ENCODE results near the gene GOSR2.

GOSR2 gene

DNA sequence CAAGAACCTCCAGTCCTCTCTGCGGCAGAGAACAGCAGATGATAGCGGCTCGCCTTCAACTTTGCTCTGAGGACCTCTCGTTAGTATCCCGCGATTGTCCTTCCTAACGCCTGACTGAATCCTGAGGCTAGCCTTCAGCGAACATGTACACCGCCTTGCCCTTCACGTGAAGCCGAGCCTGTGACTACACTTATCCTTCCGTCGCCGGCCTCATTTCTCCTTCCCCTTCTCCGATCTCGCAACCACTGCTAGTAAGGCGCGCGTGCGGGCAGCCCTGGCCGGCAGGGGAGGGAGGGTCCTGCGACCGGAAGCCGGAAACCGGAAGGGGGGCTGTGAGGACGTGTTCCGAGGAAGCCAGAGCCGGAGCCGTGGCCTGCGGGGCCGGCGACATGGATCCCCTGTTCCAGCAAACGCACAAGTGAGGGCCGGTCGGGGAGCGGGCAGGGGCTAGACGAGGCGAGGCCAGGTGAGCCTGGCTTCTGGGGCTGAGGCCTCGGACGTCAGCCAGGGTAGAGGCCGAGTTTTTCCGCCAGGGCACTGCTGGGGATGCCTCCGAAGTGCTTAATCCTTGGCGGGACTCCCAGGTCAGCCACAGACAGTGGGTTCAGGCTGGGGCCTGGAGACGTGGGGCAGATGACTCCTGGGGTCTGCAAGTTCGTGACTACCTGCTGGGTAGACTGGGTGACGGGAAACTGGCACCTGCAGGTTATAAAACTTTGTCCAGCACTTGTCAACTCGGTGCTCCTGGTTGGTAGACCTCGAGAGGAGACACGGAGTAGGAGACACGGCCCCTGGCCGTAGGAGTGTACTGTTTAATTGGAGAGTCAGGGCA is at the start of gene GOSR2:
TSS of gene GOSR2 (plus strand) at position 357 of the 832 bp plus-strand sequence. CDS start at position 390, 33 bp downstream.
- peak; percentile 89 for DNase-seq (ENCODE audit: low spot score)

DNA sequence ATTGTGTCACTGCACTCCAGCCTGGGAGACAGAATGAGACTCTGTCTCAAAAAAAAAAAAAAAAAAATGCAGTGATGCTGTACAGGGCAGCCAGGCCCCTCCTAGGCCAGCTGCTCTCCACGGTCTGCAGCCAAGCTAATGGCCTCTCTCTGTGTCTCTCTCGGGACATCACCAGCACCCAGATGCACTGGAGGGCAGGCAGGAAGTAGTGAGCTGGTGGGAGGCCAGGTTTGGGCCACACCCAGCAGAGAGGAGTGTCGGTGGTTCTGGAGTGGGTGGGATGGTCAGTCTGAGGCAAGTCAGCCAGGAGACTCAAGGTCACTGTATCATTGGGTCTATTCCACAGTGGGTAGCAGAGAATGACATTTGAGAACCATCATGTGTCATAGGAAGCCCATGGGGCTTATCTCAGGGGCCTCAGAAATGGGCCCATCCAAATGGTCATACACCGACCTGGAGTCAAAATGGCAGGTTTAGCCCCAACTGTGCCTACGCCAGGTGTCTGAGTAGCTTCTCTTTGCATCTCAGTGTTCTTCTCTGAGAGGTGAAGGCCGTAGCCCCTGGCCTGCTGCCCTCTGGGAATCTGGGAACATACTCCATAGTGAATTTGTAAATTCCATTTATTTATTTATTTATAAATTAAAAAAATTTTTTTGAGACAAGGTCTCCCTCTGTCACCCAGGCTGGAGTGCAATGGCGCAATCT is 48.9 kb upstream of the GOSR2 start:
- no peak for DNase-seq (ENCODE audit: low spot score)

DNA sequence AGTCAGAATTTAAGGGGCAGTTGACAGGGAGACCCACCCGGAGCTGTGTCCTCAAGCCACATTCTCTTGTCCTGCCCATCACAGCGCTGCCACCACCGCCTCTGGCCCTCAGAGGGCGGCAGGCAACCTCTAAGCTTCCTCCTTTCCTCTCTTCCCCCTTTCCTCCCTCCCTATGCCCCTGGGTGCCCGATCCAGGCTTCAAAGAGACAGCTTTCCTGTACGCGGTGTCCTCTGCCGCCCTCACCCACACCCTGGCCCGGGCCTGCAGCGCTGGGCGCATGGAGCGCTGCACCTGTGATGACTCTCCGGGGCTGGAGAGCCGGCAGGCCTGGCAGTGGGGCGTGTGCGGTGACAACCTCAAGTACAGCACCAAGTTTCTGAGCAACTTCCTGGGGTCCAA is 48.1 kb upstream of the GOSR2 start:
- no peak for DNase-seq (ENCODE audit: low spot score)

DNA sequence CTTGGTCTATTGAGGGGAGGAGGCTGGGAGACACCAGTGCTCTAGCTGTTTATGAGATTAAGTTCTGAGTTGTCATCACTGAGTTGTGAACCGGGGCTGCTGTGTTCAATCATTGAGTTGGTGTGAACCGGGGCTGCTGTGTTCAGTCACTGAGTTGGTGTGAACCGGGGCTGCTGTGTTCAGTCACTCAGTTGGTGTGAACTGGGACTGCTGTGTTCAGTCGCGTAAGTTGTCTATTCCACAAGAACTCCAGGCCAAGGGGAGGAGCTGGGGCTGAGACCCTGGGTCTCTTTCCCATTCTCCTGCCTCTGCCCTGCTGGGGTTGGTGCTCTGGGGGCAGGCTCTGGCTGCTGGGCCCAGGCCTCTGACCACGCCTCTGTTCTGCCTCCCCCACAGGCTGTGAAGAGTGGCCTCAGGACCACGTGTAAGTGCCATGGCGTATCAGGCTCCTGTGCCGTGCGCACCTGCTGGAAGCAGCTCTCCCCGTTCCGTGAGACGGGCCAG is 47.1 kb upstream of the GOSR2 start:
- no peak for DNase-seq (ENCODE audit: low spot score)

DNA sequence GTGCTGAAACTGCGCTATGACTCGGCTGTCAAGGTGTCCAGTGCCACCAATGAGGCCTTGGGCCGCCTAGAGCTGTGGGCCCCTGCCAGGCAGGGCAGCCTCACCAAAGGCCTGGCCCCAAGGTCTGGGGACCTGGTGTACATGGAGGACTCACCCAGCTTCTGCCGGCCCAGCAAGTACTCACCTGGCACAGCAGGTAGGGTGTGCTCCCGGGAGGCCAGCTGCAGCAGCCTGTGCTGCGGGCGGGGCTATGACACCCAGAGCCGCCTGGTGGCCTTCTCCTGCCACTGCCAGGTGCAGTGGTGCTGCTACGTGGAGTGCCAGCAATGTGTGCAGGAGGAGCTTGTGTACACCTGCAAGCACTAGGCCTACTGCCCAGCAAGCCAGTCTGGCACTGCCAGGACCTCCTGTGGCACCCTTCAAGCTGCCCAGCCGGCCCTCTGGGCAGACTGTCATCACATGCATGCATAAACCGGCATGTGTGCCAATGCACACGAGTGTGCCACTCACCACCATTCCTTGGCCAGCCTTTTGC is 46.5 kb upstream of the GOSR2 start:
- DNase-seq (ENCODE audit: low spot score), result no peak

DNA sequence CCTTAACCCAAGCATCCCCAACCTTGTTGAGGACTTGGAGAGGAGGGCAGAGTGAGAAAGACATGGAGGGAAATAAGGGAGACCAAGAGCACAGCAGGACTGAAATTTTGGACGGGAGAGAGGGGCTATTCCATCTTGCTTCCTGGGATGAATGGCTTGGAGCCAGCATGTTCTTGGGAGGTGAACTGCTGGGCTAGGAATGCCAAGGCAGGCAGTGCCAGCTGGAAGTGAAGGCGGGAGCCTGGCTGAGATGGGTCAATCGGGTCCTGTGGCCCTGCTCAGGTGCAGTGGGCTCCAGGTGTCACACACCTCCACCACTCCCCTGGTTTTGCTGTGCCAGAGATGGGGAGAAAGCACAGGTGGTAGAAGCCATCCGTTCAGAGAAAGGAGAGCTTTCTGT is 46.0 kb upstream of the GOSR2 start:
- no peak for DNase-seq (ENCODE audit: low spot score)

DNA sequence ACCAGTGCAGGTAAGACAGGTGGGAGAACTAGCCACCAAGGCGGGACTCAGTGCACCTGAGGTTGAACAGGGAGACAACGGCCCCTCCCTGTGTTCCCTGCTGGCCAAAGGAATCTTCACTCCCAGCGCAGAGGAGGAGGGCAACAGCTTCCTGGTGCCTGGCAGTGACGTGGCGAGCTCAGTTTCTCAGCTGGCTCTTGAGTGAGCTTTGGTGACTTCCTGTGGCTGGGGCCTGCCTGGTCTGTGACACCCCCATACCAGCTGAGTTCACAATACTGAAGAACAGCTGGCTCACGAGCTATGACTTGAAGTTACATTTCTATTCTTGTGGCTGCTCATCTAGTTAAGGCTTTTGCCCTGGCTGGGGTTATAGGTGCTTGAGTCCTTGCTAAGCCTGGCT is 45.5 kb upstream of the GOSR2 start:
- no peak for DNase-seq (ENCODE audit: low spot score)

DNA sequence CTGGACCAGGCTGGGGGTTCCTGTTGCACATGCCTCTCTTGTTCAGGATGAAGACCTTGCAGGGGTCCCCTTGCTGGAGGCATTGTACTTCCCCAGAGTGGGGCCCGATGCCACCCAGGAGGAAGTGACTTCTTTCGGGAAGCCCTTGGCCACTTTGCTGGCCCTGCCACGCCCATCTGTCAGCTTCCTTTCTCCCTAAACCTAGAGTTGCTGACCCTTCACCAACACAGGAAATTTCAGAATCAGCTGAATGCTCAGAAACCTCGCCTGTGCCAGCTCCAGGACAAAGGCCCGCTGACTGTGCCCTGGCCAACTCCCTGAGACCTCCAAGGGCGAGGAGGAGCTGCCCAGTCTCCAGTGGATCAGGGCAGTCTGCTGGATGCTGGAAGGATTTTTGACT is 44.9 kb upstream of the GOSR2 start:
- peak; percentile 2 for DNase-seq (ENCODE audit: low spot score)

DNA sequence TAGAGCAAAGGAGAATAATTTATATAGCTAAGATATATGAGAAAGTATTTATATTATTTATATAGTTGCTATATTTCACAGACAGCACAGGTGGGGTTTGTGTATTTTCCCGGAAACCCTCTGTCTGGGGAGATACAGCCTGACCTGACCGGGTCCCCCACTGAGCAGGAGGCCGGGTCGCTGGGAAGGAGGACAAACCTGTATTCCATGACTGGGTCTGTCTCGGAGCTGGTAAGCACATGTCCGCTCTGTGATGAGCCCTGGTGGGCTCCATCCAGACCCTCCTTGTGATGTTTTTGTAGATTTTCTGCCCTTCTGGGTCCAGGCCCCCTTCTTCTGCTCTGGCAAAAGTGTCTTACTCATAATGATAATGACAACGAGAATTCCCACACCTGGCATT is 43.9 kb upstream of the GOSR2 start:
- no peak for DNase-seq (ENCODE audit: low spot score)

DNA sequence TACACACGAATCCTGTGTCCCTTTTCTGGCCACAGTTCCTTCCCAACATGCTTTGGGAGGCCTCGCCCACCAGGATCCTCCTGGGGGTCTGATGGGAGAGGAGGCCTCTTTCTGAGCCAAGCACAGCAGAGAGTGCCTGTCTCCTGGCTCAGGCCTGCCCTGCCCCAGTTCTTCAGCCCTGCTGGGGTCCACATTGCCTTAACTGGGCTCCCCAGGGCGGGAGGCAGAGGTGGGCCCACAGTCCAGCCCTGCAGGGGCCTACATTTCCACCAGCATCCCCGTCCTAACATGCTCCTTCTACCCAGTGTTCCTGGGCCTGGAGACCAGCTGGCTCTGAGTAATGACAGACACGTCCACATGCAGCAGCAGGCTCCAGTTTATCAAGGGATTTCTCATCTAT is 41.9 kb upstream of the GOSR2 start:
- no peak for DNase-seq (ENCODE audit: low spot score)

DNA sequence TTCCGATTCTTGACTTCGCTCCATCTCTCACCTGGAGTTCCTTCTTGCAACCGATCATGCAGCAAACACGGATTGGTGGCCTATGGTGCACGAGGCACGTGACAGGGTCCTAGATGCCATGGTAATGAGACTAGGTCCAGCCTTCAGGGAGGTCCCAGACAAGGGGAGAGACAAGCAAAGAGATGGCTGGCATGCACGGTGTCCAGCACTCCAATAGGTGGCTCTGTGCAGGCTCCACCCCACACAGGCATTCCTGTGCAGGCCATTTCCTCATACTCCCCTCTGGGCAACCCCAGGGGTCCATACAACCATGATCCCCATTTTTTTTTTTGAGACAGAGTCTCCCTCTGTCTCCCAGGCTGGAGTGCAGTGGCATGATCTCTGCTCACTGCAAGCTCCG is 40.3 kb upstream of the GOSR2 start:
- no peak for DNase-seq (ENCODE audit: low spot score)

DNA sequence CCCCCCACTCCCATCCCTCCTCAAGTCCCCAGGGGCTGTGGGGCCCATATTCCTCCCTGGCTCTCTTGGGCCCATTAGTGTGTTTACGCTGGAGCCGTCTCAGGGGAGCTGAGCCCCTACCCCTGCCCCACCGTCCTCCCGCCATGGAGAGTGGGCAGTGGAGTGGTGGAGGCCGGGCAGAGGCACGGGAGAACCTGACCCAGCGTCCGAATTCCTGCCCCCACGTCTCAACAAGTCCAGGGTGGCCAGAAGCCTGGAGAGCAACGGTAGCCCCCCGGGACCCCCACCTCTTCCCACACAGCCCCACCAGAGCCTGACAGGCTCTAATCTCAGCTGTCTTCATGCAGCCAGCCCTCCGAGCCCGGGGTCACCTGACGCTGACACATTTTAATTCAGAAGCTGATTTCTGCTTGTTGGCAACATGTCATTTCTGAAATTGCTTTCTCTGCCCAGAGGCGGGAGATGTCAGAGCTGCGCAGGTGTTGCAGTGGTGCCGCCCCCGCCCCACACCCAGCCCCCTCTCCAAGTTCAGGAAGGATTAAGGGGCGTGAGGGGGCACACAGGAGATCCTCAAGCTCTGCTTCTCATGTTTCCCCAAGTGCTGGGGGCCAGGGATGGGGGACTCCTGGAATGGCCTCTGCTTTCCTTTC is 39.0 kb upstream of the GOSR2 start:
- no peak for DNase-seq (ENCODE audit: low spot score)

DNA sequence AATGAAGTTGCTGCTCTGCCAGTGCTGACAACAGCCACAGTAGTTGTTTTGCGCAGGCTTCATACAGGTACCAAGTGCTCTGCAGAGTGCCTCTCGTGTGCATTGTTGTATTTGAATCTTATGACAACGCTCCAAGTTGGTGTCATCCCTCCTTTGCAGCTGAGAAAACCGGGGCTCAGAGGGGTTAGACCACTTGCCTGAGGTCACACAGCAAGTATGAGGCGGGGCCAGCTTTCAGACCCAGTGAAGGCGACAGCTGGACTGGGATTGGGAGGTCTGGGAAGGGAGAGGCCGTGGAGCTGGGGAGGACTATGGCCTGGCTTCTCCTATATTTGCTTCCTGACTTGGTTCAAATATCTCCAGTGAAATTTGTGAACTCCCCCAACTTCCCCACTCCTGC is 38.4 kb upstream of the GOSR2 start:
- DNase-seq (ENCODE audit: low spot score), result no peak

DNA sequence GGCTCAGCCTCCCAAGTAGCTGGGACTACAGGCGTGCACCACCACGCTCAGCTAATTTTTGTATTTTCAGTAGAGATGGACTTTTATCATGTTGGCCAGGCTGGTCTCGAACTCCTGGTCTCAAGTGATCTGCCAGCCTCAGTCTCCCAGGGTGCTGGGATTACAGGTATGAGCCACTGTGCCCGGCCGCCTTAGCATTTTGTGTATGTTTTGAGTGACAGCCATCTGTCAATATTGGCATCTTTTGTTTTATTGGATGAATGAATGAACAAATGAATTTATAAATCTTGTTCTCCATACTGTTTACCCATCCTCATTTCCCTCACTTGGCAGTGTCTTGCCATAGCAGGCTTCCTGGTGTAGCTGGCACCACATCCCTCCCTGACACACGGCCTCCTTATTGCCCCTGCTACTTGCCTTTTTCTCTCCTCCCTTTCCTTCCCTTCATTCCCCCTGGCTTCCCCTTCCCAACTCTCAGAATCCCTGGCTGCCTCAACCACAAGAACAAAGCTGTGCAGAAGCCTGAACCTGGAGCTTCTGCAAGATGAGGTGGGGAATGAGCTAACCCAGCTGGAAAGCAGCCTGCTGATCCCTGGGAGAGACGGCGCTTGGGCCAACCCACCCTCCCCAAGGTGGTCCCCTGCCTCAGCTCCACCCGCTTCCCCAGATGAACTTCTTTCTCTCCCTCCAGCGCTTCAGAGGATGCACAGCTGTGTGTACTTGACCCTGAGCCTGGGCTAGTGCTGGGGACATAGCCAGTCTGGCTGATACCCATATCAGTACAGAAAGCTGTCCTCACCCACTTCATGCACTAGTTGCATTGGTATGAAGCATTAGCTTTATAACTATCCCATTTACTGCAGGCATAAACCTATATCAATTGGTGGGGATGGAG is 37.3 kb upstream of the GOSR2 start:
- DNase-seq (ENCODE audit: low spot score), result no peak

DNA sequence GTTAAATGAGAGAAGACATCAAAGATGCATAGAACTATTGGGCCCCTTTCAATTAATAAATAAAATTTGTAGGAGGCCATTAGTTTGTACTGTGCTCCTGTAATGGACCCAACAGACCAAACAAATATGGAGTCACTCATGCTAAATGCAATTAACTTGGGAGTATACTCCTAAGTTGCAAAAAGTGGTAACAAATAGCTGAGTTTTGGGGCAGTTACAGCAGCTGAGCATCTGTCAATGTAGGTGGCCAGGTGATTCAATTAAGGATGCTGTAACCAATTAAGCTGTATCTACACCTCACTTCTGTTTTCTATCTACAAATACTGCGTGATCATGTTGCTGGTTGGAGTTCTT is 36.7 kb upstream of the GOSR2 start:
- no peak for DNase-seq (ENCODE audit: low spot score)

DNA sequence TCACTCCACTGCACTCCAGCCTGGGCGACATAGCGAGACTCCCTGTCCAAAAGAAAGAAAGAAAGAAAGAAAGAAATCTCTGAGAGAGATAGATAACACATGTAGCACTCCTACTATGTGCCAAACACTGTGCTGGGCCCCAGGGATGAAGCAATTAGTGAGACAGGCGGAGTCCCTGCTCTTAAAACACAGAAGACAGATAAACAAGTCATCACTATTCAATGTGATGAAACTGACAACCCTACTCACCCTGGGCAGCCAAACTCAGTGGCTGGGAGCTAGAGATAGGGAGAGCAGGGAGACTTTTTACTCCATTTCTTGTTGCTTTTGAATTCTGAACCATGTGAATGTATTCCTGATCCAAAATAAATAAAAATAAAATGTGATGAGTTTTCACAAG is 35.2 kb upstream of the GOSR2 start:
- no peak for DNase-seq (ENCODE audit: low spot score)

DNA sequence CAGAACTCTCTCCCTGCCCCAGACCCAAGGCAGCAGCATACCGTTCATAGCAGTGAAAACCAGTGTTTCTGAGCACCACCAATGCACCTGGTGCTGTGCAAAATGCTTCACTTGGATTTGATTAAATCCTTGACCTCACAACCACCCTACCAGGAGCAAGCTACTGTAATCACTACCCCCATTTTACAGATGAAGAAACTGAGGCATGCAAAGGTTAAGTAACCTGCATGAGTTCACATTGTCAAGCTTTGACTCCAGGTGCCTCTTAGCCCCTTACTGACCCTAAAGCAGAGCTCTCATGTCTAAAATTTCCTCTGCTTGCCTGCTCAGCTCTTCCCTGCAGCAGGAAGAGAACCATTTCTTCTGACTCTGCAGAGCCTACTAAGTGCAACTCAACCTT is 34.2 kb upstream of the GOSR2 start:
- DNase-seq (ENCODE audit: low spot score), result no peak

DNA sequence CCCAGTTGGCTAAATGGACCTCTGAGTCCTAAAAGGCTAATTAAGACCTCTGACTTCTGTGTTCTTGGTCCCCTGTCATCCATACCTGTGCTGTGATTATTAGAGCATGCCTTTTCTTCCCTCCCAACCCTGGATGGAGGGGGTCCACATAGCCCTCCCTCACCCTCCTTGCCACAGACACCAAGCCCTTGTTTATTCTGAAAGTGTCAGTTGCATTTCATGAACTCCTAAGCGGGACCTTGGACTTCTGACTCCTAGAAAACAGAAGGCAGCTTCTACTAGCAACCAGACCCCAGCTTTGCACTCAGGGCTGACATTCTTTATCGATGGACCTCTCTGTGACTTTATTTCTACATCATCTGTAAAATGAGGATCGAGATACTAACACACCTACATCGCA is 33.4 kb upstream of the GOSR2 start:
- no peak for DNase-seq (ENCODE audit: low spot score)

DNA sequence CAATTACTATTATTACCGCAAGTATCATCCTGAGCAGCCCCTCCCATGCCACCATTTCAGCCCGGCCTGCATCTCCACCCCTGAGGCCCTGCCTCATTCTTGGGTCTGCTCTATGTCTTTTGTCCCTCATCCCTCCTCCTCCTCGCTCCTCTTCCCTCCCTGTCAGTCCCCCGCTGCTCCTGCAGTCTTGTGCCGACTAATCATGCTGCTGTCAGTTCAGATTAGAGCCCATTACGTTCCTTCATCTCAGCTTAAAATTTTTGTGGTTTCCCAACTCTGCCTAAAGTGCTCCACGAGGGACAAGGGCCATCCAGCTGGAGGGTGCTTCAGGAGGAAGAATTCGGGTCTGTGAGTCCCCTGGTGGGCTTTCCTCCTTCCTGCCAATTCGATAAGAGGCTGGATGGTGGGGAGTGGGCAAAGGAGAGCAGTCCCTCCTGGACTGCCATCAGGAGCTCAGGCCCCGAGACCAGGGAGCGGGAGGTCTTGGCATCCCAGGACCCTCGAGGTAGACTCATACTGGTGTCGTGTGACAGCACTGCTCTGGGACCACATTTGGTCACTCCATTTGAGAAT is 32.9 kb upstream of the GOSR2 start:
- no peak for DNase-seq (ENCODE audit: low spot score)

DNA sequence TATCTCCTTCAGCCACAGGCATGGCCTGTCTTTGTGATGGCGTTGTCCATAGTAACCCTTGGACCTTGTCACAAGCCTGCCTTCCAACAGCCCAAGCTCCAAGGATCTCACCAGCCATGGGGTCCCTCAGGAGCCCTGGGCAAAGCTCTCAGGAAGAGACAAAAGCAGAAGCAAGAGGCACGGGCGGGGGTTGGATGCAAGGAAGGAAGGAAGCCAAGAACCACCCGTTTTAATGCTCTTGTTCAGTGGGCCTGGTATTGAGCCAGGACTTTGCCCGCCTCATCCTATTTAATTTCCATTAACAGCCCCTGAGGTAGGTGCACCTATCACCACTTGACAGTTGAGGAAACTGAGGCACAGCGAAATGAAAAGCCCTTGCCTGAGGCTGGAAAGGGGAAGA is 32.3 kb upstream of the GOSR2 start:
- no peak for DNase-seq (ENCODE audit: low spot score)

DNA sequence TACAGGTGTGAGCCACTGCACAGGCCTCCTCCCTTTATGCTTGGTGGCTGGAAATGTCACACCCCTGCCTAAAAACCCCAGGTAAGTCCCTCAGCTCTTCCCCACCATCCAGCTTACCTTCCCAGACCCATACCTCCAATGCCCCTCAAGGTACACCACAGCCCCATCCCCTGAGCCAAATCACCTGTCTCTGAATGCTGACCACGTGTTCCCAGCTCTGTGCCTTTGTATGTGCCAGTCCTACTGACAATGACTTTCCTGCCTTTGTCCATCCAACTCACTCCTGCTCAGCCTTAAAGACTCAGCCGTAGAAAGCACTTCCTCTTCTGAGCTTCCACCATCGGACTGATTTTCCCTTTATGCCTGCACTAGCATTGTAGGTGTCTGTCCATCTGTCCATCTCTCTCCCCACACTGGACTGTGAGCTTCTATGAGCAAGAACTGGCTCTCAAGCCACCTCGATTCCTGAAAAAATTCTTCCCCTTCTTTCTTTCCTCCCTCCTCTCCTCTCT is 30.7 kb upstream of the GOSR2 start:
- DNase-seq (ENCODE audit: low spot score), result no peak

All from putamen (tissue), 1 donor.